ENCODE measurements around the gene ERC2.

The ERC2 gene

DNA sequence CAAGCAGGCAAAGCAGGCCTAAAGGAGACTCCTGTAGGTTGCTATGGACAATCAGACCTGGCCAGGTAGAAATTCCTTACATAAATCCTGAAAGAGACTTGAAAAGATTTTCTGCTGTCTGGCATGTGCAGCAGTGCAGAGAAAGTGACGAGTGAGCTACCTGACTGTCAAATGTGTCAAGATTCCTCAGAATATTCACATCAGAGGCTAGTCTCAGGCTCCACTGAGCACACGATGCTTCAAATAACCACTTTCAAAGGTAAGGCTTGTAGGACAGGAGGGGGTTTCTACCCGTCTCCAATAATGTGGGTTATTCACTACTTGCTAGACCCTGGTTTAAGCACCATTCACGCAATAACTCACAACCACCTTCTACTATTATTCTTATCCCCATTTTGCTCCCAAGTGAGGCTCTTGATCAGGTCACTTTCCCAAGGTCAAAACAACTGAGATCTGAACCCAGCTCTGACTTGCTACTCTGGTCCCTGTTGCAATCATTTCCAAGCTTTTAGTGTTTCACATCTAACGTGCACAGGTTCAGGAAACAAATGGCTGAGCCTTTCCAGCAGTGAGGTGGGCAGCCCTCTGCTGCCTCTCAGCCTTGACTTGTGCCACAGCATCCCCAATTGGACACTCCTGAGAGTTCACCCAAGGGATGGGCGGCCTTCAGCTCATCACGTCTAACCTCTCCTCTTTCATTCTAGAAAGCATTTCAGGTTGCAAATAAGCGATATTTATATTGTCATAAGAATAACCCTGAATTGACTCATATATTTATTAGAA, 651.3 kb downstream of the ERC2 start:
- H3K27me3 ChIP-seq (ENCODE audit: control insufficient read depth, insufficient read depth, low read length) = peaks cover 17% of the 10 kb centered on the region
- H3K9ac ChIP-seq (ENCODE audit: low read depth, low read length) = no peak overlapping the region
- H3K36me3 ChIP-seq (ENCODE audit: insufficient read depth, low read length) = no peaks in the 10 kb centered on the region
- H3K4me1 ChIP-seq (ENCODE audit: control insufficient read depth, insufficient read depth, low read length) = no peaks in the 10 kb centered on the region
- no peak overlapping the region for H3K4me2 ChIP-seq (ENCODE audit: low read length)
- H3K9me3 ChIP-seq (replicated peaks; ENCODE audit: low read length) = no peaks in the 10 kb centered on the region
- no peak overlapping the region for H3K4me3 ChIP-seq (ENCODE audit: low read length)

GRCh38 chr3:55815262-55815661, 653.0 kb downstream of the ERC2 start:
- no peak overlapping the region for H3K4me3 ChIP-seq (ENCODE audit: low read length)

GRCh38 chr3:55813268-55814097, 654.8 kb downstream of the ERC2 start:
- no peak overlapping the region for H3K9ac ChIP-seq (ENCODE audit: low read depth, low read length)
- H3K9me3 ChIP-seq (replicated peaks; ENCODE audit: low read length) = no peaks in the 10 kb centered on the region
- peaks cover 8% of the 10 kb centered on the region for H3K27me3 ChIP-seq (ENCODE audit: control insufficient read depth, insufficient read depth, low read length)
- H3K36me3 ChIP-seq (ENCODE audit: insufficient read depth, low read length) = no peaks in the 10 kb centered on the region
- H3K4me2 ChIP-seq (ENCODE audit: low read length) = no peak overlapping the region
- H3K4me3 ChIP-seq (ENCODE audit: low read length) = no peak overlapping the region
- H3K4me1 ChIP-seq (ENCODE audit: control insufficient read depth, insufficient read depth, low read length) = no peaks in the 10 kb centered on the region

More at GRCh38 chr3:55815262-55815661, 653.0 kb downstream of the ERC2 start:
- H3K4me2 ChIP-seq (ENCODE audit: low read length) = no peak overlapping the region
- H3K36me3 ChIP-seq (ENCODE audit: insufficient read depth, low read length) = no peaks in the 10 kb centered on the region
- H3K4me1 ChIP-seq (ENCODE audit: control insufficient read depth, insufficient read depth, low read length) = no peaks in the 10 kb centered on the region
- H3K27me3 ChIP-seq (ENCODE audit: control insufficient read depth, insufficient read depth, low read length) = peaks cover 13% of the 10 kb centered on the region
- H3K9ac ChIP-seq (ENCODE audit: low read depth, low read length) = no peak overlapping the region
- H3K9me3 ChIP-seq (replicated peaks; ENCODE audit: low read length) = no peaks in the 10 kb centered on the region

DNA sequence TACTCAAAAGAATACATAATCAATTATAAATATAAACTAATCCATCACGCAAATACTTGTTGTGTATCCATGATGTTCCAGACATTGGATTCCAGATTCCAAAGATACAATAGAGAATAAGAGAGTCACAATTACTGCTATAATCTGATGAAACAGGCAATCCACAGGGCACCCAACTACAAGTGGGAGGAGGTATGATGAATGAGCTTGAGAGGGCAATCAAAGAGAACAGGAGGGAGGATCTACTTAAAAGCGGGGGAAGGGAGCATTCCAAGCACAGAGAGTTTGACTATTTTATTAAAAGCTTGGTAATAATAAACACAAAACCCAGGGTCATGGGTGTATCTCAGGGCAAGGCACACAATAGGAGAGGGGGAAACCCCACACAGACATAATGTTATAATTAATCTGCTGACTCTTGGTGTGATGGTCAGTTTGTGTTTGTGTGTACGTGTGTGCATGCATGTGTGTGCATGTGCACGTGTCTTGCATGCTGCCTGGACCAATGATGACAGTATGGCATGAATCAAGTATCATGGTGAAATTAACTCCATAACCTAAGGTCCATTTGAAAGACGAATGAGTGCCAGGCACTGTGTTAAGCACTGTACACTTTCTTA, 655.8 kb downstream of the ERC2 start:
- Histone ChIP-seq H3K36me3 (ENCODE audit: insufficient read depth, low read length) (no peaks in the 10 kb centered on the region), H3K4me1 (ENCODE audit: control insufficient read depth, insufficient read depth, low read length) (no peaks in the 10 kb centered on the region), H3K4me2 (ENCODE audit: low read length) (no peak overlapping the region), H3K27me3 (ENCODE audit: control insufficient read depth, insufficient read depth, low read length) (peaks cover 4% of the 10 kb centered on the region), H3K9me3 (replicated peaks; ENCODE audit: low read length) (no peaks in the 10 kb centered on the region), H3K4me3 (ENCODE audit: low read length) (no peak overlapping the region), H3K9ac (ENCODE audit: low read depth, low read length) (no peak overlapping the region)

- H3K4me1 ChIP-seq (ENCODE audit: control insufficient read depth, insufficient read depth, low read length) = no peaks in the 10 kb centered on the region
- H3K4me3 ChIP-seq (ENCODE audit: low read length) = no peak overlapping the region
- H3K9ac ChIP-seq (ENCODE audit: low read depth, low read length) = no peak overlapping the region
- H3K36me3 ChIP-seq (ENCODE audit: insufficient read depth, low read length) = no peaks in the 10 kb centered on the region
- H3K4me2 ChIP-seq (ENCODE audit: low read length) = no peak overlapping the region
- H3K27me3 ChIP-seq (ENCODE audit: control insufficient read depth, insufficient read depth, low read length) = no peaks in the 10 kb centered on the region
- no peaks in the 10 kb centered on the region for H3K9me3 ChIP-seq (replicated peaks; ENCODE audit: low read length)
These were observed 661.1 kb downstream of the ERC2 start for GRCh38 chr3:55807210-55807609.

DNA sequence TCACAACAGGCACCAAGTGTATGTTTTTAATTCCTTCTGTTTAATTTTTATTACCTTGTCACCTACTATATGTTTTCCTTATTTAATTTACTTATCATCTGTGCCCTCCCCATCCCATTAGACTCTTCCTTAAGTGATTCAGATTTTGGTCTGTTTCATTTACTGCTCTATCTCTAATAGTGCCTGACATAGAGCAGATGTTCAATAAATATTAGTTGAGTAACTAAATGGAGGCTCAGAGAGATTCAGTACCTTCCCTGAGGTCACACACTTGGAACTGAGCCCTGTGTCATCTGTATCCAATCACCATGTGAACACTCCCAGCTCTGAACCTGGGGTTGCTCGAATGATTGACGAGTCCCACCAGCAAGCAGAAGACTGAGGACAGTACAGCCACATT, 663.1 kb downstream of the ERC2 start:
- H3K4me1 ChIP-seq (ENCODE audit: control insufficient read depth, insufficient read depth, low read length) = no peaks in the 10 kb centered on the region
- no peak overlapping the region for H3K9ac ChIP-seq (ENCODE audit: low read depth, low read length)
- no peaks in the 10 kb centered on the region for H3K36me3 ChIP-seq (ENCODE audit: insufficient read depth, low read length)
- no peak overlapping the region for H3K4me3 ChIP-seq (ENCODE audit: low read length)
- H3K4me2 ChIP-seq (ENCODE audit: low read length) = no peak overlapping the region
- no peaks in the 10 kb centered on the region for H3K9me3 ChIP-seq (replicated peaks; ENCODE audit: low read length)
- no peaks in the 10 kb centered on the region for H3K27me3 ChIP-seq (ENCODE audit: control insufficient read depth, insufficient read depth, low read length)

- Histone ChIP-seq H3K9me3 (replicated peaks; ENCODE audit: low read length) (no peaks in the 10 kb centered on the region), H3K9ac (ENCODE audit: low read depth, low read length) (no peak overlapping the region), H3K36me3 (ENCODE audit: insufficient read depth, low read length) (no peaks in the 10 kb centered on the region), H3K4me1 (ENCODE audit: control insufficient read depth, insufficient read depth, low read length) (no peaks in the 10 kb centered on the region), H3K4me2 (ENCODE audit: low read length) (no peak overlapping the region), H3K4me3 (ENCODE audit: low read length) (no peak overlapping the region), H3K27me3 (ENCODE audit: control insufficient read depth, insufficient read depth, low read length) (no peaks in the 10 kb centered on the region)
These were observed 663.8 kb downstream of the ERC2 start for GRCh38 chr3:55804170-55805095.

DNA sequence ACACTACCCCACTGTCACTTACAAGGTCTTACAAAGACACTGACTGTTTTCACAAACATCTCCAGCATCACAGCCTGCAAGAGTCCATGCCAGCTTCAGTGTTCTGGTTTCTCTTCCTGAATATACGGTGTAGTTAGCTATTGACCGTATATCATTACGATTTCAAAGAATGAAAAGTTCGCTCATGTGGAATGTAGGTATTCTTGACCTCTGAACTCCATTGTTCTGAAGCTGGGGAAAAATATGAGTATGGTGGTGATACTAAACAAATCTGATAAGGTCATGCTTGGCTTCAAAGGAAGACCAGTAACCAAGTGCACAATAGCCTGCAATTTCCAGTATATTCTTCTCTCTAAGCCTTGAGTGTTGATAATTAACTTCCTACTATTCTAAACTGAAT, 665.5 kb downstream of the ERC2 start:
- no peaks in the 10 kb centered on the region for H3K36me3 ChIP-seq (ENCODE audit: insufficient read depth, low read length)
- no peak overlapping the region for H3K9ac ChIP-seq (ENCODE audit: low read depth, low read length)
- H3K4me3 ChIP-seq (ENCODE audit: low read length) = no peak overlapping the region
- no peaks in the 10 kb centered on the region for H3K9me3 ChIP-seq (replicated peaks; ENCODE audit: low read length)
- no peak overlapping the region for H3K4me2 ChIP-seq (ENCODE audit: low read length)
- no peaks in the 10 kb centered on the region for H3K27me3 ChIP-seq (ENCODE audit: control insufficient read depth, insufficient read depth, low read length)
- no peaks in the 10 kb centered on the region for H3K4me1 ChIP-seq (ENCODE audit: control insufficient read depth, insufficient read depth, low read length)

DNA sequence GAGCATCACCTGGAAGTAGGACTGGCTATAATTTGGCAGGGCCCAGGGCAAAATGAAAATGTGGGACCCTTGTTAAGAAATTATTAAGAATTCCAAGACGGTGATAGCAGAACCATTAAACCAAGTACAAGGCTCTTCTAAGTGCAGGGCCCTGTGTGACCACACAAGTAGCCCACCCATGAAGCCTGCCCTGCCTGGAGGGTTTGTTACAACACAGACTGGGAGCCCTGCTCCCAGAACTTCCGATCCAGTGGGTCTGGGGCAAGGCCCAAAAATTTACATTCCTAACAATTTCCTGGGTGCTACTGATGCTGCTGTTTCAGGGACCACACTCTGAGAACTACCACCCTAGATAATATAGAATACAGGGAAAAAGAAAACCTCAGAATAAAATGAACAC, 666.6 kb downstream of the ERC2 start:
- Histone ChIP-seq H3K4me3 (ENCODE audit: low read length) (no peak overlapping the region), H3K27me3 (ENCODE audit: control insufficient read depth, insufficient read depth, low read length) (no peaks in the 10 kb centered on the region), H3K9me3 (replicated peaks; ENCODE audit: low read length) (no peaks in the 10 kb centered on the region), H3K9ac (ENCODE audit: low read depth, low read length) (no peak overlapping the region), H3K4me1 (ENCODE audit: control insufficient read depth, insufficient read depth, low read length) (peaks cover 7% of the 10 kb centered on the region), H3K4me2 (ENCODE audit: low read length) (no peak overlapping the region), H3K36me3 (ENCODE audit: insufficient read depth, low read length) (no peaks in the 10 kb centered on the region)

DNA sequence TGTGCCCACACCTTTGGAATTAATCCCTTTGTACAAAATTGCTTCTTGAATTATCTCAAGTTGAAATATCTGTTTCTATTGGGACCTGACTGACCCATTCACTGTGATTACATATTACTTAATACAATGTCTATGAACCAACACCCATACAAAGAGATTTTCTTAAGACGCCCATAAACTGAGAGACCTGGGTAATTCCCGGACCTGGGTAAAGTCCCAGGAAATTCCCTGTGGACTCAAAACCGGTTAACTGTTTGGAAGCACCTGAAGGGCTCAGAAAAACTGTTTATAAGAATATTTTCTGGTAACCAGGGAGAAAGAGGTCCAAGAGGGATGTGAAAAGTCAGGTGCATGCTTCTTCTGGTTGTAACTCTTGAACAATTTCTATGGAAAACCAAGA, 667.2 kb downstream of the ERC2 start:
- no peak overlapping the region for H3K9ac ChIP-seq (ENCODE audit: low read depth, low read length)
- no peak overlapping the region for H3K4me3 ChIP-seq (ENCODE audit: low read length)
- H3K4me2 ChIP-seq (ENCODE audit: low read length) = no peak overlapping the region
- H3K27me3 ChIP-seq (ENCODE audit: control insufficient read depth, insufficient read depth, low read length) = no peaks in the 10 kb centered on the region
- H3K36me3 ChIP-seq (ENCODE audit: insufficient read depth, low read length) = no peaks in the 10 kb centered on the region
- H3K4me1 ChIP-seq (ENCODE audit: control insufficient read depth, insufficient read depth, low read length) = peaks cover 11% of the 10 kb centered on the region
- no peaks in the 10 kb centered on the region for H3K9me3 ChIP-seq (replicated peaks; ENCODE audit: low read length)

GRCh38 chr3:55797775-55798174, 670.5 kb downstream of the ERC2 start:
- H3K9me3 ChIP-seq (replicated peaks; ENCODE audit: low read length) = no peaks in the 10 kb centered on the region
- H3K4me1 ChIP-seq (ENCODE audit: control insufficient read depth, insufficient read depth, low read length) = peaks cover 25% of the 10 kb centered on the region
- no peaks in the 10 kb centered on the region for H3K36me3 ChIP-seq (ENCODE audit: insufficient read depth, low read length)
- H3K4me3 ChIP-seq (ENCODE audit: low read length) = no peak overlapping the region
- no peak overlapping the region for H3K9ac ChIP-seq (ENCODE audit: low read depth, low read length)
- H3K4me2 ChIP-seq (ENCODE audit: low read length) = no peak overlapping the region
- no peaks in the 10 kb centered on the region for H3K27me3 ChIP-seq (ENCODE audit: control insufficient read depth, insufficient read depth, low read length)
